Tibial artery (tissue), 4 donors: Measurements from ENCODE around the gene ACVR1B.

Source experiments
- DNase-seq, 2 donors: peaks; one replicate each; pipeline ENCODE4 v3.0.0-alpha.2; 2019
- H3K27ac ChIP-seq, 2 donors: fragments of 200-600 bp; sonication (generic) in 1 of 2; 1 replicate in 1 of 2; 2 replicates in 1 of 2; pipeline ENCODE4 v1.5.1; 2018 to 2019; ENCODE audit warnings: mild to moderate bottlenecking in 1 of 2
- H3K27me3 ChIP-seq, 2 donors: fragments of 200-600 bp; sonication (generic) in 1 of 2; one replicate each; pipeline versions ENCODE4 v1.5.1 to v1.6.0; 2016 to 2019
- H3K36me3 ChIP-seq, 3 donors: fragments of 200-600 bp; sonication (generic) in 2 of 3; one replicate each; pipeline ENCODE4 v1.5.1; 2016 to 2019; ENCODE audit warnings: mild to moderate bottlenecking in 2 of 3
- H3K4me1 ChIP-seq, 4 donors: fragments of 200-600 bp; sonication (generic) in 2 of 4; 1 replicate in 3 of 4; 2 replicates in 1 of 4; pipeline ENCODE4 v1.5.1; 2016 to 2019
- H3K4me3 ChIP-seq, 2 donors: fragments of 200-600 bp; sonication (generic) in 1 of 2; 1 replicate in 1 of 2; 2 replicates in 1 of 2; pipeline ENCODE4 v1.5.1; 2018 to 2019; ENCODE audit warnings: mild to moderate bottlenecking in 2 of 2
- H3K9me3 ChIP-seq, 3 donors: fragments of 200-600 bp; sonication (generic) in 1 of 3; one replicate each; pipeline ENCODE4 v1.5.1; 2016 to 2019
- intact Hi-C: fragments of 100-400 bp; cut with DNase I; formaldehyde crosslinking; loops from one replicate; pipeline ENCODE4 v1.15.0; 2023; ENCODE audit warnings: low total_unique reads
- TF ChIP-seq, protein P1 (sequence below), 2 experiments: fragments of 200-600 bp in 1 of 2; fragments of 450-650 bp in 1 of 2; IDR thresholded peaks; one replicate each; pipeline ENCODE4 v1.5.1; 2017 to 2019; ENCODE audit warnings: antibody characterized with exemption in 2 of 2, mild to moderate bottlenecking in 1 of 2, moderate library complexity in 1 of 2

Gene ACVR1B

DNA sequence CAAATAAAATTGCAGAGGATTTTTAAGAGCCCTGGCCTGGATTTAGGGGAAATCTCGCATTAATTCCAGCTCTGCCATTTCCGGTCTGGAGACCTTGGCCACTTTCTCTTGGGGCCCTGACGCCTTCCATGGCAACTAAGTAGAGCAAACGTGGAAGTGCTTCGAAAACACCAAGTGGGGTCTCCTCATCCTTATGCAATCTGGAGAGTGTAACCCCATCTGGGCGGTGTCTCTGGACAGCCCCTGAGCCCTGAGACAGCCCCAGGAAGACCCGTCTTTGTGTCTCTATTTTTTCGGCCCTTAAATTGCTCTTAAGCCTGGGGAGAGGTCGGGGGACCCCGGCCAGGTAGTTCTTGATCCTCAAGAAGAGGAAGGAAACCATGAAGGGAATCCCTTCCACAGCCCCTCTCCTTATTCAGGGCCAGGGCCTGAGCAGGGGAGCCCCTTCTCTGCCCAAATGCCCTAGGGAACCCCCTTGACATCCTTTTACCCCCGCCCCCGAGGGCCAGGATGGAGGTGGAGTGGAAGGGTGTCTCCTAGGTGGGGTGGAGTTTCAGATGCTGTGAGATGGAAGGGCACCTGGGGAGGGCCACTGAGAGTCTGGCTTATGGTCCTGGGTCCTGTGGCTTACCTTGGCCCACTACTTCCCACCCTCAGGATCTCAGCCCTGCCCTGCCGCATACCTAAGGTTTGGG is 82.1 kb downstream of the ACVR1B start:
- H3K27me3 ChIP-seq = no peaks in the 10 kb centered on the region
- DNase-seq = no peak
- H3K27ac ChIP-seq = peak overlapping the region; percentile 79 to 83
- peak overlapping the region; percentile 39 to 43 for H3K4me3 ChIP-seq
- H3K36me3 ChIP-seq = no peaks in the 10 kb centered on the region
- H3K9me3 ChIP-seq = no peaks in the 10 kb centered on the region
- peaks cover 0 to 49% (median 39%) of the 10 kb centered on the region in 4 donors for H3K4me1 ChIP-seq
- intact Hi-C loops = no loop called here
- TF ChIP-seq, protein P1, sequence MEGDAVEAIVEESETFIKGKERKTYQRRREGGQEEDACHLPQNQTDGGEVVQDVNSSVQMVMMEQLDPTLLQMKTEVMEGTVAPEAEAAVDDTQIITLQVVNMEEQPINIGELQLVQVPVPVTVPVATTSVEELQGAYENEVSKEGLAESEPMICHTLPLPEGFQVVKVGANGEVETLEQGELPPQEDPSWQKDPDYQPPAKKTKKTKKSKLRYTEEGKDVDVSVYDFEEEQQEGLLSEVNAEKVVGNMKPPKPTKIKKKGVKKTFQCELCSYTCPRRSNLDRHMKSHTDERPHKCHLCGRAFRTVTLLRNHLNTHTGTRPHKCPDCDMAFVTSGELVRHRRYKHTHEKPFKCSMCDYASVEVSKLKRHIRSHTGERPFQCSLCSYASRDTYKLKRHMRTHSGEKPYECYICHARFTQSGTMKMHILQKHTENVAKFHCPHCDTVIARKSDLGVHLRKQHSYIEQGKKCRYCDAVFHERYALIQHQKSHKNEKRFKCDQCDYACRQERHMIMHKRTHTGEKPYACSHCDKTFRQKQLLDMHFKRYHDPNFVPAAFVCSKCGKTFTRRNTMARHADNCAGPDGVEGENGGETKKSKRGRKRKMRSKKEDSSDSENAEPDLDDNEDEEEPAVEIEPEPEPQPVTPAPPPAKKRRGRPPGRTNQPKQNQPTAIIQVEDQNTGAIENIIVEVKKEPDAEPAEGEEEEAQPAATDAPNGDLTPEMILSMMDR (IDR thresholded peaks at IDR 0.05) = no peak

DNA sequence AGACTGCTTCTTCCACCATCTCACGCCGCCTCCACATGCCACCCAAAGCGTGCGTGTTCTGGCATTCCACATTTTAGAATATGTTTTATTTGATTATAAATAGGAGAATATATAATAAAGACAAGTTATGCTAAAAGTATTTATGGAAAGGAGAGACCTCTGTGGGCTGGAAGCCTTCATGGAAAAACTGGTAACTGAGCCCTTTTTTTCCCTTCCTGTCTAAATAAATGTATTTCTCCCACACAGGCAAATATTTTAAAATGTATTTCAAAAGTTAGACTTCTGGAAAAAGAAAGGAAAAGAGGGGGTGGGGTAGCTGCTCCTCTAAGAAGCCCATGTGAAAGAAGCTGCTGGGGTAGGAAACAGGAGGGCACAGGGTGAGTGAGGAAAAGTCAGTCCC is 83.7 kb downstream of the ACVR1B start:
- Histone ChIP-seq H3K4me3 (no peak overlapping the region), H3K36me3 (no peaks in the 10 kb centered on the region), H3K9me3 (no peaks in the 10 kb centered on the region), H3K27ac (peak overlapping the region; percentile 77 to 83), H3K27me3 (no peaks in the 10 kb centered on the region), H3K4me1 (peaks cover 0 to 59% (median 43%) of the 10 kb centered on the region in 4 donors)
- DNase-seq = no peak
- TF ChIP-seq, protein P1 (IDR thresholded peaks at IDR 0.05) = no peak
- intact Hi-C loops = no loop called here

DNA sequence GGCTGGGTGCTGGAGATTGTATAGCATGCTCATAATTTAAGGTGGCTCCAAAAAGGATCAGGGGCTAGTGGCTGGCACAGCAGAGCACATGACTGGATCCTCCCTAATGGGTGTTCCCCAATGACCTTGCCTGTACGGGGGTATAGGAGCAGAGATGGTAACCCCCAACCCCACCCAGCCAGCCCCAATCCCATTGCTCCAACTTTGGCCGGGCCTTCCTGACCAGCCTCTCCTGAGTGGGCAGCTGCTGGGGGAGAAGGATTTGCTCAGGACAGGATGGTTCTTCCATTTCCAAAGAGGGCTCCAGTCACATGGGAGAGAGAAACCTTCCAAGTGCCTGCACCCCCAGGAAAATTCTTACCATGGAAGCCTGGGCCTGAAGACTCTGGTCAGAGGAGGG is 84.4 kb downstream of the ACVR1B start:
- intact Hi-C loops = no loop called here
- Histone ChIP-seq H3K36me3 (no peaks in the 10 kb centered on the region), H3K27me3 (no peaks in the 10 kb centered on the region), H3K9me3 (no peaks in the 10 kb centered on the region), H3K4me3 (no peak overlapping the region), H3K27ac (peak overlapping the region; percentile 77 to 83), H3K4me1 (peaks cover 0 to 59% (median 43%) of the 10 kb centered on the region in 4 donors)
- TF ChIP-seq, protein P1 (IDR thresholded peaks at IDR 0.05) = no peak
- DNase-seq = no peak

DNA sequence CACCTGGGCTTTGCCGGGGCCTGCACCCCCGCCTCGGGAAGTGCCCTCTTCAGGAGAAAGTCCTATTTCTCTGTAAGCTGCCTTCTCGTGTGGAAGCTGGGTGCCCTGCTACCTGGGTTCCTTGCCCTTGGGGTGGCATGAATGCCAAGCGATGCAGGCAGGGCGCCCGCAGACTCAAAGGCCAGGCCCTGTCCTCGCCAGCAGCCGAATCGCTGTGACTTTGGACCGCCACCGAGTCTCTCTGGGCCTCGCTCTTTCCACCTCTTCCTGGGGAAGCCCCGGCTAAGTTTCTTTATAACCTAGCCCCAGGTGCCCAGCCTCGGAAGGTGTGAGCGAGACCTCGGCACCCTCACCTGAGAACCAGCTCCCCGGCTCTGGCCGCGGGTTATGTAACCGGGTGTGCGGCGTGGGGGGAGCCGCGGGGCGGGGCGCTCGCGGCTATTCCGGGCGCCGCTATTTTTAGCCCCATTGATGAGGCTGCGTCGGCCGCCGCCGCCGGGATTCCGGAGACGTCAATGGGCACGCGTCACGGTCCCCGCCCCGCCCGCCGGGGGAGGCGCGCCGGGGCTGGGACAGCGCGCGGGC is 85.2 kb downstream of the ACVR1B start:
- H3K27ac ChIP-seq = peak overlapping the region; percentile 77 to 83
- no peaks in the 10 kb centered on the region for H3K27me3 ChIP-seq
- intact Hi-C loops = no loop called here
- peaks cover 0 to 66% (median 48%) of the 10 kb centered on the region in 4 donors for H3K4me1 ChIP-seq
- DNase-seq = peak; percentile 88 to 95
- peak overlapping the region; percentile 90 to 93 for H3K4me3 ChIP-seq
- no peaks in the 10 kb centered on the region for H3K36me3 ChIP-seq
- no peaks in the 10 kb centered on the region for H3K9me3 ChIP-seq
- TF ChIP-seq, protein P1 (IDR thresholded peaks at IDR 0.05) = peak in 1 of 2 experiments; percentile 8

DNA sequence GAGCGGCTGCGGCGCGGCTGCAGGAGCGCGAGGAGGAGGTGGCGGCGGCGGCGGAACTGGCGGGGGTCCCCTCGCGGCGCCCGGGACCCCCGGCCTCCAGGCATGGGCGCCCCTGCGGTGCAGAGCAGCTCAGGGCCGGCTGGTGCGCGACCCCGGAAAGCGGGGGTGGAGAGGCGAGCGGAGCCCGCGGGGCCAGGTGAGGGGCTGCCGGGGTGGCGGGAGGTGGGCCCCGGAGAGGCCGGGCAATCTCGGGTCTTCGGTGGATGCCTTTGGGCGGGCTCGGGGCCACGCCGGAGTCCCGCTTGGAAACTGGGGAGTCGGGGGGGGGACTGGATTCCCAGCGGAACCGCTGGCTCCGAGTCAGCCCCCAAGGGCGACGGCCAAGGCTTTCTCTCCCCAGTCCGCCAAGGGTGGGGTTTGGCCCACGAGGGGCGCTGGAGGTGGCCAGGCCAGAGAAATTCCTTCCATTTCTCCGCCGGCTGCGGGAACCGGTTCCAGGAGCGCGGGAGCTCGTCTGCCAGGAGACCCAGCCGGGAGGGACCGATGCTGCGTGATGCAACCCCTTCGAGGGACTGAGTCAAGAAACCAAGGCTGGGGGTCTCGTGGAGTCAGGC is 85.9 kb downstream of the ACVR1B start:
- Histone ChIP-seq H3K4me3 (peak overlapping the region; percentile 90 to 93), H3K36me3 (no peaks in the 10 kb centered on the region), H3K9me3 (no peaks in the 10 kb centered on the region), H3K27me3 (no peaks in the 10 kb centered on the region), H3K27ac (peak overlapping the region; percentile 96 to 98), H3K4me1 (peaks cover 0 to 66% (median 51%) of the 10 kb centered on the region in 4 donors)
- TF ChIP-seq, protein P1 (IDR thresholded peaks at IDR 0.05) = no peak
- intact Hi-C loops = no loop called here
- DNase-seq = peak; percentile 79 to 91
